Mucosa of descending colon (tissue), 3 donors: ENCODE measurements around the gene GREB1. TPM values are rescaled to one million over a fixed set of nuclear protein-coding genes. Genes with fewer than 3 reads are reported as not detected.

Experiments used
- ATAC-seq: fragments of 200-7000 bp; cut with Tn5 transposase; one replicate; pipeline ENCODE4 v1.9.1; 2020; ENCODE audit warnings: mild to moderate bottlenecking, moderate library complexity
- DNase-seq, 3 donors: peaks; one replicate each; pipeline ENCODE4 v3.0.0-alpha.2; 2020
- H3K36me3 ChIP-seq: fragments of 200-600 bp; one replicate; pipeline ENCODE4 v1.8.0; 2021; ENCODE audit warnings: low read depth, mild to moderate bottlenecking
- H3K4me1 ChIP-seq: fragments of 200-600 bp; one replicate; pipeline ENCODE4 v1.8.0; 2021; ENCODE audit warnings: low read depth, mild to moderate bottlenecking
- H3K4me3 ChIP-seq: fragments of 200-600 bp; one replicate; pipeline ENCODE4 v1.8.0; 2021; ENCODE audit warnings: mild to moderate bottlenecking
- H3K9me3 ChIP-seq: fragments of 200-600 bp; one replicate; pipeline ENCODE4 v1.8.0; 2021; ENCODE audit warnings: mild to moderate bottlenecking
- CTCF ChIP-seq: fragments of 200-600 bp; IDR thresholded peaks from one replicate; pipeline ENCODE4 v1.8.0; 2022; ENCODE audit warnings: antibody characterized with exemption, mild to moderate bottlenecking
- intact Hi-C, 2 donors: fragments of 100-400 bp; cut with DNase I in 1 of 2; cut with micrococcal nuclease in 1 of 2; formaldehyde crosslinking; loops; one replicate each; pipeline versions ENCODE4 v1.11.0 to v1.11.1; 2022; cut with DNase I, micrococcal nuclease
- total RNA-seq, 3 donors: library from RNA; stranded (reverse); fragmentation: NEBNext Ultra II Directional in 2 of 3; extraction: Animal tissue kit (Norgen Biotek cat#: 25700) in 2 of 3; gene quantifications; one replicate each; pipeline versions ENCODE4 v1.2.1 to v1.2.4, GENCODE V29; 2021 to 2023
- donor health status: DM: no; HTN: no; CAD: no; lungs with moderate emphysema.
- donor health status: DM: no; HTN: no; CAD: no.
- donor health status: DM: no; HTN: yes; CAD: no.

Gene GREB1
- total RNA-seq, 3 donors from 2014 or later: 1.4 to 2.5 (median 1.6) TPM

- Histone ChIP-seq H3K36me3 (no peaks in the 10 kb centered on the region), H3K9me3 (no peaks in the 10 kb centered on the region), H3K4me1 (no peaks in the 10 kb centered on the region), H3K4me3 (no peak overlapping the region)
- DNase-seq: no peak
- intact Hi-C loops: no loop called here
- no peak for ATAC-seq
- TF ChIP-seq CTCF: no peak
These were observed 27.3 kb upstream of the GREB1 start for GRCh38 chr2:11506611-11506969.

GRCh38 chr2:11507517-11507916 lies 26.3 kb upstream of the GREB1 start:
- Histone ChIP-seq H3K36me3 (no peaks in the 10 kb centered on the region), H3K4me3 (no peak overlapping the region), H3K4me1 (no peaks in the 10 kb centered on the region), H3K9me3 (no peaks in the 10 kb centered on the region)
- DNase-seq: no peak
- intact Hi-C loops: no loop called here
- ATAC-seq: no peak
- no peak for TF ChIP-seq CTCF

- Histone ChIP-seq H3K4me1 (no peaks in the 10 kb centered on the region), H3K9me3 (no peaks in the 10 kb centered on the region), H3K4me3 (no peak overlapping the region), H3K36me3 (no peaks in the 10 kb centered on the region)
- ATAC-seq: no peak
- no peak for TF ChIP-seq CTCF
- DNase-seq: peak in 1 of 3 donors; percentile 10
- intact Hi-C loops: no loop called here
These were observed 25.6 kb upstream of the GREB1 start for GRCh38 chr2:11508279-11508678.

- Histone ChIP-seq H3K36me3 (no peaks in the 10 kb centered on the region), H3K4me1 (no peaks in the 10 kb centered on the region), H3K9me3 (no peaks in the 10 kb centered on the region), H3K4me3 (no peak overlapping the region)
- intact Hi-C loops: no loop called here
- DNase-seq (no peak), ATAC-seq (no peak)
- no peak for TF ChIP-seq CTCF
These were observed 24.0 kb upstream of the GREB1 start for GRCh38 chr2:11509657-11510360.

- Histone ChIP-seq H3K4me1 (no peaks in the 10 kb centered on the region), H3K4me3 (no peak overlapping the region), H3K36me3 (no peaks in the 10 kb centered on the region), H3K9me3 (no peaks in the 10 kb centered on the region)
- DNase-seq (no peak), ATAC-seq (no peak)
- intact Hi-C loops: no loop called here
- TF ChIP-seq CTCF: no peak
These were observed 21.4 kb upstream of the GREB1 start for GRCh38 chr2:11512431-11512830.

GRCh38 chr2:11513319-11513718 lies 20.5 kb upstream of the GREB1 start:
- DNase-seq (no peak), ATAC-seq (no peak)
- TF ChIP-seq CTCF: no peak
- intact Hi-C loops: no loop called here
- no peaks in the 10 kb centered on the region for H3K36me3 ChIP-seq
- H3K4me1 ChIP-seq: no peaks in the 10 kb centered on the region
- no peaks in the 10 kb centered on the region for H3K9me3 ChIP-seq
- H3K4me3 ChIP-seq: no peak overlapping the region
